ENCODE data around the gene RIIAD1. TPM values are rescaled to one million over a fixed set of nuclear protein-coding genes. Genes with fewer than 3 reads are reported as not detected.

RIIAD1 gene, protein sequence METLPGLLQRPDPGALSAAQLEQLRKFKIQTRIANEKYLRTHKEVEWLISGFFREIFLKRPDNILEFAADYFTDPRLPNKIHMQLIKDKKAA
- 0.27 TPM in 1 of 5 replicates, not detected in the others for total RNA-seq (2022; extraction: Qiagen RNA extraction)

GRCh38 chr1:151720974-151721787 lies at the start of gene RIIAD1:
Gene RIIAD1, plus strand, starts transcription at chr1:151721522. Its CDS starts 15 bp downstream, at chr1:151721537.

DNA sequence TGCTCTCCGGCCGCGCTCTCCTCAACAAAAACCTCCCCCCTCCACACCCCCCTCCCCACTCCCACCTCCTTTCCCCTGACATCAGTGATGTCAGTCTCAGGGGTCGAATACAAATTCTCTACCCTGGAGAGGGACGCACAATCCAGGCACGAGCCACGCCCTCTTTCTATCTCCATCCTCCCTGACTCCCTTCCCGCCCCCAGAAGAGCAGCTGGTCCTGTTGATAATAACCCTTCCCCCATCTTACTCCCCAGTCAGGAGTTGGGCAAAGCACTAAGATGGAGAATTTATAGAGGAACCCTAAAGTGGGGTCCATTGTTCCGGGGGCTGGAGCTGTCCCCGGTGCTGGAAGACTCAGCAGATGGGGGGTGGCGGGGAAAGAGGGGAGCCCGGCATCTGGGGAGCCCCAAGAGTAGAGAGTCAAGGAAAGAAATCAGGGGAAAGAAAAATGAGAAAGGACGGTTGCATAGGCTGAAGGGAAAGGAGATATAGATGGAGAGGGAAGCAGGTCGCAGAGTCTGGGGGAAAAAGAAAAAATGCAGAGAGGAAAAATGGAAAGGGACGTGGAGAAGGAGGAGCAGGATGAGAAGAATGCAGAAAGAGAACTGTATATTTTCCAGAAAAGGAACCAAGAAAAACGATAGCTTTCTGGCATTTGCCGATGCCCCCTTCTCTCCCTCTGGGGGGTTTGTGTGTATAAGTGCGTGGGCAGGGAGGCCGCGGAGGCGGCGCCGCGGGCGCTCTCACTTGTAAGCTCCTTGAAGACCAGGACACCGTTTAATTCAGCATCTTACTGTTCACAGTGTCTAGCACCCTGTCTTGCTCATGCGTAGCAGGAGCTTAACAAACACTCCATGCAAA lies 4.3 kb upstream of the RIIAD1 start, which contains the start of gene CELF3:
CELF3 (minus strand) TSS at position 33 of the 861 bp plus-strand sequence. CDS start 783 bp downstream, outside the sequence.

GRCh38 chr1:151762941-151763921 lies 41.9 kb downstream of the RIIAD1 start, which contains the start of gene MRPL9:
Gene MRPL9, minus strand, starts transcription at chr1:151763496. Its CDS starts 17 bp downstream, at chr1:151763479.

Other genes starting within 250 kb of the RIIAD1 start
- gene CGN, start 210.1 kb upstream of the RIIAD1 start, total RNA-seq (2022; extraction: Qiagen RNA extraction) = 1.1 to 1.6 TPM (median 1.4 TPM) in 5 replicates
- gene TUFT1, start 181.2 kb upstream of the RIIAD1 start, total RNA-seq (2022; extraction: Qiagen RNA extraction) = 11.8 to 14.2 TPM (median 12.9 TPM) in 5 replicates
- 6.4 to 10.1 TPM (median 7.0 TPM) in 5 replicates for gene SNX27, start 109.5 kb upstream of the RIIAD1 start, total RNA-seq (2022; extraction: Qiagen RNA extraction)
- 0.04 TPM in 1 of 5 replicates, not detected in the others for gene CELF3, start 4.7 kb upstream of the RIIAD1 start, total RNA-seq (2022; extraction: Qiagen RNA extraction)
- gene MRPL9, start 42.0 kb downstream of the RIIAD1 start, total RNA-seq (2022; extraction: Qiagen RNA extraction) = 75.9 to 89.3 TPM (median 84.8 TPM) in 5 replicates
- gene TDRKH, start 69.0 kb downstream of the RIIAD1 start, total RNA-seq (2022; extraction: Qiagen RNA extraction) = 5.5 to 6.3 TPM (median 6.1 TPM) in 5 replicates
- gene LINGO4, start 83.9 kb downstream of the RIIAD1 start, total RNA-seq (2022; extraction: Qiagen RNA extraction) = not detected in 5 replicates
- gene RORC, start 110.3 kb downstream of the RIIAD1 start, total RNA-seq (2022; extraction: Qiagen RNA extraction) = 0.03 to 0.06 TPM (median 0.04 TPM) in 4 of 5 replicates, not detected in the other
- not detected in 5 replicates for gene C2CD4D, start 118.3 kb downstream of the RIIAD1 start, total RNA-seq (2022; extraction: Qiagen RNA extraction)
- not detected in 5 replicates for gene THEM5, start 132.2 kb downstream of the RIIAD1 start, total RNA-seq (2022; extraction: Qiagen RNA extraction)
- gene THEM4, start 188.0 kb downstream of the RIIAD1 start, total RNA-seq (2022; extraction: Qiagen RNA extraction) = 12.2 to 13.7 TPM (median 13.4 TPM) in 5 replicates

Measured in A549 treated with CORT108297 at 1 μM for 4 hours (cell line).